Activated T-helper 1 cell treated with Interleukin-2 at 50 U/mL for 16 hours (primary cell): ENCODE data around the gene SLC35E2B.
A peak's percentile ranks its signal among the peaks of the same experiment; 100 is the strongest.
"Not testable (repeated sequence)": the region's sequence is repeated elsewhere in the genome, so short reads cannot be mapped to it uniquely, and the experiment has no call there.

Source experiments
- DNase-seq: peaks from one replicate; pipeline ENCODE4 v3.0.0-alpha.2; 2020; ENCODE audit warnings: low read depth

Gene SLC35E2B

GRCh38 chr1:1639368-1639767 is 53.2 kb downstream of the SLC35E2B start:
- DNase-seq: not testable (repeated sequence)

- DNase-seq: not testable (repeated sequence)
Observed at GRCh38 chr1:1638528-1638927, 54.1 kb downstream of the SLC35E2B start.

GRCh38 chr1:1637479-1637875 is 55.1 kb downstream of the SLC35E2B start:
- not testable (repeated sequence) for DNase-seq

GRCh38 chr1:1636621-1637478 is 55.7 kb downstream of the SLC35E2B start:
- DNase-seq: not testable (repeated sequence)

- DNase-seq: not testable (repeated sequence)
Observed at GRCh38 chr1:1634613-1635012, 58.0 kb downstream of the SLC35E2B start.

- DNase-seq: not testable (repeated sequence)
Observed at GRCh38 chr1:1633409-1633808, 59.2 kb downstream of the SLC35E2B start.

- no peak for DNase-seq
Observed at GRCh38 chr1:1631782-1632420, 60.7 kb downstream of the SLC35E2B start, which contains the start of gene MMP23B. Gene MMP23B, plus strand, starts transcription at chr1:1632173. Its CDS starts 46 bp downstream, at chr1:1632219.

GRCh38 chr1:1630965-1631781 is 61.4 kb downstream of the SLC35E2B start:
- no peak for DNase-seq

- peak; percentile 95 for DNase-seq
Observed at GRCh38 chr1:1630191-1630964, 62.2 kb downstream of the SLC35E2B start.

GRCh38 chr1:1629430-1630190 is 63.0 kb downstream of the SLC35E2B start:
- peak; percentile 61 for DNase-seq

GRCh38 chr1:1628754-1629429 is 63.7 kb downstream of the SLC35E2B start:
- DNase-seq: no peak

- DNase-seq: no peak
Observed at GRCh38 chr1:1627829-1628753, 64.5 kb downstream of the SLC35E2B start.

- DNase-seq: no peak
Observed at GRCh38 chr1:1627261-1627828, 65.2 kb downstream of the SLC35E2B start.

GRCh38 chr1:1626207-1627141 is 66.1 kb downstream of the SLC35E2B start:
- DNase-seq: no peak

GRCh38 chr1:1625824-1626206 is 66.8 kb downstream of the SLC35E2B start:
- no peak for DNase-seq

GRCh38 chr1:1625404-1625775 is 67.2 kb downstream of the SLC35E2B start:
- no peak for DNase-seq
